Vagina (tissue), 2 donors: ENCODE measurements around the gene ELAC2.

Source experiments
- CTCF ChIP-seq, 3 experiments: fragments of 450-650 bp in 2 of 3; fragments of 200-600 bp in 1 of 3; sonication (generic) in 1 of 3; IDR thresholded peaks; one replicate each; pipeline ENCODE4 v1.5.1; 2017 to 2019; ENCODE audit warnings: antibody characterized with exemption in 3 of 3, mild to moderate bottlenecking in 2 of 3, moderate library complexity in 2 of 3
- POLR2A ChIP-seq, 2 donors: fragments of 450-650 bp; IDR thresholded peaks; one replicate each; pipeline ENCODE4 v1.6.1; 2017; ENCODE audit warnings: antibody characterized with exemption in 2 of 2, mild to moderate bottlenecking in 2 of 2, moderate library complexity in 2 of 2
- POLR2AphosphoS5 ChIP-seq, 2 donors: sonication (generic); formaldehyde crosslinking; IDR thresholded peaks; one replicate each; pipeline ENCODE4 v1.9.0; 2017; ENCODE audit warnings: antibody characterized with exemption in 2 of 2, mild to moderate bottlenecking in 2 of 2, low read depth in 1 of 2; ENCODE audit not compliant: insufficient read depth in 1 of 2

DNA sequence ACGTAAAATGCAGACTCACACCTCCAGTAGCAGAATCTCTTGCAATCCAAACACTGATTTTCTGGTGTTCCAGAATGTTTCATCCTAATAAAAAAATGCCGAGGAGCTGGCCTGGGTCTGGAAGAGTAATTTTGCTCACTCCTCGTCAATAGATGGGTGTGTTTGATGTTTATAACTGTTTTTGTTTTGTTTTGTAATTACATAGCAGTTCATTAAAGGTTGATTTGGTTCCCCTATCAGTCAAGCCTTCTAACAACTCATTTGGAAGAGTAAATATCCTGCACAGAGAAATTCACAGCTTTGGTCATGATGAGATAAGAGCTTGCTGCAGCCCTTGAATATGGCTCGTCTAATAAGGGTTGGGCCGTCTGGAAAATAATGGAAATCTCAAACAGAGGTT is 36.8 kb upstream of the ELAC2 start:
- no peak for TF ChIP-seq CTCF (IDR thresholded peaks at IDR 0.05)
- no peak for TF ChIP-seq POLR2A (IDR thresholded peaks at IDR 0.05)
- no peak for TF ChIP-seq POLR2AphosphoS5 (IDR thresholded peaks at IDR 0.05; ENCODE audit: insufficient read depth in 1 of 2, low read depth in 1 of 2)
